NB4 (cell line): ENCODE measurements around the gene CEP350.

Experiments
- DNase-seq: peaks from one replicate; pipeline ENCODE4 v3.0.0; 2010; ENCODE audit warnings: low read depth
- H3K4me3 ChIP-seq: one replicate; pipeline ENCODE4 v1.5.1; 2011; ENCODE audit warnings: mild to moderate bottlenecking, low read depth, low read length, moderate library complexity
- MYC ChIP-seq: IDR thresholded peaks from 2 replicates; pipeline ENCODE4 v1.6.1; 2011; ENCODE audit warnings: low read depth, low read length
- POLR2A ChIP-seq: IDR thresholded peaks from 2 replicates; pipeline ENCODE4 v1.6.1; 2011; ENCODE audit warnings: mild to moderate bottlenecking; ENCODE audit not compliant: insufficient read length; ENCODE audit errors: extremely low read depth
- TF ChIP-seq, protein P1 (sequence below): IDR thresholded peaks from 2 replicates; pipeline ENCODE4 v1.6.1; 2011; ENCODE audit warnings: low read depth, low read length
- TF ChIP-seq, protein P2 (sequence below): IDR thresholded peaks from one replicate; pipeline ENCODE4 v1.5.1; 2012; ENCODE audit warnings: low read depth, low read length

The CEP350 gene

DNA sequence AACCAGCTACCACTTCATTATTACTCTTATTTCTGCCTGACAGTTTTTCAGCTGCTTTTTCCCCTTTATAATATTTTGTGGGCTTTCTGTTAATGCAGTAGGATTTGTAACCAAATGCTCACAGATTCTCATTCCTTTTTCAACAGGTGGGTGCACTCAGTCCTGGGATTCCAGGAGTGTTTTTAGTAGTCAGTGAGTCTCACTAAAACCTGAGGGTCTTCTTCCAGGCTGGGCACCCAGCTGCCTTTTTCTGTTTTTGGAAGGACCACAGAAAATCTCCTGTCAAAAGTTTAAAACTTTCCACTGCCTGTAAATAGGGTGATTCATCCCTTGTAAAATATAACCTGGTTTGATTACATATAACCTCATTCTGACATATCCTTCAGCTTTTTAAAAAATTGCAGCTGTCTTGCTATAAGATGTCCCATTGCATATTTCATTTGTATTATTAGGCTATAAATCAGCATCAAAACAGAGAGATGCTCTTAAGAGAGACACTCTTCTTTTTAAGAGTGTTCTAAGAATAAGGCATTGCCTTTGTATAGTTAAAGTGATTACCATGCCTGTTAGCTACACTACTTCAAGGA is 16.8 kb upstream of the CEP350 start:
- no peak overlapping the region for H3K4me3 ChIP-seq
- TF ChIP-seq, protein P1, sequence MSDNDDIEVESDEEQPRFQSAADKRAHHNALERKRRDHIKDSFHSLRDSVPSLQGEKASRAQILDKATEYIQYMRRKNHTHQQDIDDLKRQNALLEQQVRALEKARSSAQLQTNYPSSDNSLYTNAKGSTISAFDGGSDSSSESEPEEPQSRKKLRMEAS = no peak
- TF ChIP-seq MYC (no peak), POLR2A (no peak)
- TF ChIP-seq, protein P2, sequence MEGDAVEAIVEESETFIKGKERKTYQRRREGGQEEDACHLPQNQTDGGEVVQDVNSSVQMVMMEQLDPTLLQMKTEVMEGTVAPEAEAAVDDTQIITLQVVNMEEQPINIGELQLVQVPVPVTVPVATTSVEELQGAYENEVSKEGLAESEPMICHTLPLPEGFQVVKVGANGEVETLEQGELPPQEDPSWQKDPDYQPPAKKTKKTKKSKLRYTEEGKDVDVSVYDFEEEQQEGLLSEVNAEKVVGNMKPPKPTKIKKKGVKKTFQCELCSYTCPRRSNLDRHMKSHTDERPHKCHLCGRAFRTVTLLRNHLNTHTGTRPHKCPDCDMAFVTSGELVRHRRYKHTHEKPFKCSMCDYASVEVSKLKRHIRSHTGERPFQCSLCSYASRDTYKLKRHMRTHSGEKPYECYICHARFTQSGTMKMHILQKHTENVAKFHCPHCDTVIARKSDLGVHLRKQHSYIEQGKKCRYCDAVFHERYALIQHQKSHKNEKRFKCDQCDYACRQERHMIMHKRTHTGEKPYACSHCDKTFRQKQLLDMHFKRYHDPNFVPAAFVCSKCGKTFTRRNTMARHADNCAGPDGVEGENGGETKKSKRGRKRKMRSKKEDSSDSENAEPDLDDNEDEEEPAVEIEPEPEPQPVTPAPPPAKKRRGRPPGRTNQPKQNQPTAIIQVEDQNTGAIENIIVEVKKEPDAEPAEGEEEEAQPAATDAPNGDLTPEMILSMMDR = no peak
- DNase-seq = no peak

DNA sequence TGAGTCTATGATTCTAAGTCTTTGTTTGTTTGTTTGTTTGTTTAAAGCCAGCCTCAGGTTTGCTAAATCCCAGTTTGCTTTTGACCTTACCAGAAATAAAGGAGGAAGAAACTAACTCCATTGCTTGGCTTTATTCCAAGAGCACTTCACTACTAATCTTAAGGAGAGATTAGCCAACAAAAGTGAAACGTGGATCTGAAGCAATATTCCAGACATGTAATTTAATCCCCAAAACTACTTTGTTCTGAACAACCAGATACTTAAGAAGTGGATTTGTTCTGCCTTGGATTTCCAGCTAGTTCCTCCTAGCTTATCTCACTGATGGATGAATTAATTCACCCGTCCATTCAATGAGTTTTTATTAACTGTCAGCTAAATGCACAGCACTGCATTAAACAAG is 15.9 kb upstream of the CEP350 start:
- TF ChIP-seq, protein P2 = no peak
- TF ChIP-seq, protein P1 = no peak
- TF ChIP-seq POLR2A (no peak), MYC (no peak)
- no peak overlapping the region for H3K4me3 ChIP-seq
- no peak for DNase-seq

DNA sequence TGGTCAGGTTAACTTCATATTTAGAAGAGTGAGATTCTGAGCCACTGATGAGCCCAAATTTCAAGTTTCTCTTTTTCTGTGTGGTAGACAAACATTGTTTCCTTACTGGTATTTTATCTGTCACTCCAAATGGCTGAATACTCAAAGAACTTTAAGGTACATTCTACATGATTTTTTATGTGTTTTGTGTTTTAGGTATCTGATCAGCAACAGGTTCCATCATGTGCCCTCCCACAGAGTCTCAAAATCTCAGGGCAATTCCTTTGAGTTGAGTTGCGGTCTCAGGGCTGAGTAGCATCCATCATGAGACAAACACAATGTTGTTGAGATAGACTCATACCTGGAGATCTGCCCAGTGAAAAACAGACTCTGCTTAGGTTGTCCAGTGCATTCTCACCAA is 14.7 kb upstream of the CEP350 start:
- H3K4me3 ChIP-seq = no peak overlapping the region
- no peak for DNase-seq
- TF ChIP-seq, protein P1 = no peak
- TF ChIP-seq, protein P2 = no peak
- TF ChIP-seq POLR2A (no peak), MYC (no peak)

DNA sequence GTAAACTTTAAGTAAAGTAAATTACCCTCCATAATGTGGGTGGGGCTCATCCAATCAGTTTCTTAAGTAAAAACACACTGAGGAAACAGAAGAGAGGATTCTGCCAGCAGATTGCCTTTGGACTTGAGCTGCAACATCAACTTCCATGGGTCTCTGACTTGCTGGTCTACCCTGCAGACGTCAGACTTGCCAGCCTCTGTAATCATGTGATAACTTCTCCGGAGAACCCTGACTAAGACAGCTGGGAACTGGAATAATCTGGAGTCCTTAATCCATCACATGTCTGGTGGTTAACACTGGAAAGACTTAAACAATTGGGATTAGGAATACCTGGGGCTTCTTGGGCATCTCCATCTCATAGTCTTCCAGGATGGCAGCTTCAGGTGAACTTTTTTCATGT is 13.2 kb upstream of the CEP350 start:
- no peak for DNase-seq
- H3K4me3 ChIP-seq = no peak overlapping the region
- TF ChIP-seq POLR2A = no peak
- TF ChIP-seq, protein P2 = no peak
- no peak for TF ChIP-seq MYC
- TF ChIP-seq, protein P1 = no peak

DNA sequence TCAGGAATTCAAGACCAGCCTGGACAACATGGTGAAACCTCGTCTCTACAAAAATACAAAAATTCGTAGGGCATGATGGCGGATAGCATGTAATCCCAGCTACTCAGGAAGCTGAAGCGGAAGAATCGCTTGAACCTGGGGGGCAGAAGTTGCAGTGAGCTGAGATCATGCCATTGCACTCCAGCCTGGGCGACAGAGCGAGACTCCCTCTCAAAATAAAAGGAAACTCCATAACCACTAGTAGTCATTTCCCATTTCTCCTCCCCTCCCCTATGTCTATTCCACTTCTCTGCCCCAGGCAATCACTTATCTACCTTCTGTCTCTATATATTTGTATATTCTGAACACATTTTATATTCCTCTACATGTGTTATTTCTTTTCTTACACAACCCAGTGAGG is 4.0 kb upstream of the CEP350 start:
- TF ChIP-seq, protein P1 = no peak
- TF ChIP-seq MYC (no peak), POLR2A (no peak)
- TF ChIP-seq, protein P2 = no peak
- no peak overlapping the region for H3K4me3 ChIP-seq
- no peak for DNase-seq

DNA sequence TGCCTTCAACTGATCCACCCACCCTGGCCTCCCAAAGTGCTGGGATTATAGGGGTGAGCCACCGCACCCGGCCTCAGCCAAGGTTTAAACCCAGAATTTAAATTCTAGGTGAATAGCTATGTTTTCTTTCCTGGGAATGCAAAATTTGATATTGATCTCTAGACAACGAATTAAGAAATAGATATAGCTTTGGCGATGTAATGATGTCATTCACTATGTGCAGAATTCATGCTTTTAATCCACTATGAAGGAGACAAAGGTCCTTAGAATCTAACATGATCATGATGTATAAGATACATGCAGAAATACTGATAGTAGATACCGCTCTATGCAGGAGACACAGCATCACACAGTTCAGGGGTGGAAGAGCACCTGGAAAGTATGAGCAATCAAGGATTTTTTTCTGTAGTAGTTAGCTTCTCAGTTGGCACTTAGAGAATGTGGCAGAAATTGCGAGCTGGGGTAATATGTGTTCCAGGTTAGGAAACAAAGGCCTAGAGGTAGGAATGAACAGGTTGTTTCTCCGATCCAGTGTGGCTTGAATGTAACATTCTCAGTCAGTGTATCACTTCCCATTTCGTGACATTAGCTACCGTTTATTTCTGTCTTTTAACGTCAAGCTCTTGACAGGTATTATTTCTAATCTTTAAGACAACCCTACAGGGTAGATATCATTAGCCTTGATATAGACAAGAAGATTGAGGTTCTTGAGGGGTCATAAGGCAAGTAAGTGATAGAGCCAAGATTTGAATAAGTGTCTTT is 3.0 kb upstream of the CEP350 start:
- TF ChIP-seq POLR2A (no peak), MYC (no peak)
- no peak for DNase-seq
- no peak overlapping the region for H3K4me3 ChIP-seq
